ENCODE data around the gene ADAM12.

Gene ADAM12

GRCh38 chr10:126140746-126141273 is 247.5 kb downstream of the ADAM12 start:
- H3K4me3 ChIP-seq (ENCODE audit: low read length in 2 of 2): no peak overlapping the region
- H3K27ac ChIP-seq (ENCODE audit: low read length): no peak overlapping the region
- no peaks in the 10 kb centered on the region for H3K36me3 ChIP-seq (ENCODE audit: control insufficient read depth in 2 of 2, insufficient read depth in 2 of 2, low read length in 2 of 2)
- H3K4me1 ChIP-seq (ENCODE audit: control insufficient read depth, insufficient read depth, low read length): no peaks in the 10 kb centered on the region
- no peaks in the 10 kb centered on the region for H3K9me3 ChIP-seq (ENCODE audit: control insufficient read depth in 2 of 2, low read length in 2 of 2)
- no peak overlapping the region for H3K9ac ChIP-seq (ENCODE audit: low read length in 2 of 2)
- H3K27me3 ChIP-seq (ENCODE audit: control insufficient read depth in 1 of 2, insufficient read depth in 2 of 2, low read length in 2 of 2): no peaks in the 10 kb centered on the region

GRCh38 chr10:126137562-126138221 is 250.6 kb downstream of the ADAM12 start:
- no peak overlapping the region for H3K4me3 ChIP-seq (ENCODE audit: low read length in 2 of 2)
- H3K9me3 ChIP-seq (ENCODE audit: control insufficient read depth in 2 of 2, low read length in 2 of 2): no peaks in the 10 kb centered on the region
- no peak overlapping the region for H3K9ac ChIP-seq (ENCODE audit: low read length in 2 of 2)
- no peaks in the 10 kb centered on the region for H3K4me1 ChIP-seq (ENCODE audit: control insufficient read depth, insufficient read depth, low read length)
- no peaks in the 10 kb centered on the region for H3K27me3 ChIP-seq (ENCODE audit: control insufficient read depth in 1 of 2, insufficient read depth in 2 of 2, low read length in 2 of 2)
- no peaks in the 10 kb centered on the region for H3K36me3 ChIP-seq (ENCODE audit: control insufficient read depth in 2 of 2, insufficient read depth in 2 of 2, low read length in 2 of 2)
- H3K27ac ChIP-seq (ENCODE audit: low read length): no peak overlapping the region

GRCh38 chr10:126135941-126136595 is 252.2 kb downstream of the ADAM12 start:
- Histone ChIP-seq H3K9ac (ENCODE audit: low read length in 2 of 2) (no peak overlapping the region), H3K27me3 (ENCODE audit: control insufficient read depth in 1 of 2, insufficient read depth in 2 of 2, low read length in 2 of 2) (no peaks in the 10 kb centered on the region), H3K27ac (ENCODE audit: low read length) (no peak overlapping the region), H3K4me3 (ENCODE audit: low read length in 2 of 2) (no peak overlapping the region), H3K9me3 (ENCODE audit: control insufficient read depth in 2 of 2, low read length in 2 of 2) (no peaks in the 10 kb centered on the region), H3K36me3 (ENCODE audit: control insufficient read depth in 2 of 2, insufficient read depth in 2 of 2, low read length in 2 of 2) (no peaks in the 10 kb centered on the region), H3K4me1 (ENCODE audit: control insufficient read depth, insufficient read depth, low read length) (no peaks in the 10 kb centered on the region)

- Histone ChIP-seq H3K4me1 (ENCODE audit: control insufficient read depth, insufficient read depth, low read length) (no peaks in the 10 kb centered on the region), H3K27ac (ENCODE audit: low read length) (no peak overlapping the region), H3K36me3 (ENCODE audit: control insufficient read depth in 2 of 2, insufficient read depth in 2 of 2, low read length in 2 of 2) (no peaks in the 10 kb centered on the region), H3K27me3 (ENCODE audit: control insufficient read depth in 1 of 2, insufficient read depth in 2 of 2, low read length in 2 of 2) (no peaks in the 10 kb centered on the region), H3K9me3 (ENCODE audit: control insufficient read depth in 2 of 2, low read length in 2 of 2) (no peaks in the 10 kb centered on the region), H3K9ac (ENCODE audit: low read length in 2 of 2) (no peak overlapping the region), H3K4me3 (ENCODE audit: low read length in 2 of 2) (no peak overlapping the region)
Observed at GRCh38 chr10:126135177-126135576, 253.1 kb downstream of the ADAM12 start.

- H3K4me3 ChIP-seq (ENCODE audit: low read length in 2 of 2): no peak overlapping the region
- no peaks in the 10 kb centered on the region for H3K4me1 ChIP-seq (ENCODE audit: control insufficient read depth, insufficient read depth, low read length)
Observed at GRCh38 chr10:126133906-126134656, 254.2 kb downstream of the ADAM12 start.

GRCh38 chr10:126133082-126133620 is 255.1 kb downstream of the ADAM12 start:
- Histone ChIP-seq H3K9me3 (ENCODE audit: control insufficient read depth in 2 of 2, low read length in 2 of 2) (no peaks in the 10 kb centered on the region), H3K36me3 (ENCODE audit: control insufficient read depth in 2 of 2, insufficient read depth in 2 of 2, low read length in 2 of 2) (no peaks in the 10 kb centered on the region), H3K4me3 (ENCODE audit: low read length in 2 of 2) (no peak overlapping the region), H3K9ac (ENCODE audit: low read length in 2 of 2) (no peak overlapping the region), H3K4me1 (ENCODE audit: control insufficient read depth, insufficient read depth, low read length) (no peaks in the 10 kb centered on the region), H3K27me3 (ENCODE audit: control insufficient read depth in 1 of 2, insufficient read depth in 2 of 2, low read length in 2 of 2) (no peaks in the 10 kb centered on the region), H3K27ac (ENCODE audit: low read length) (no peak overlapping the region)

More at GRCh38 chr10:126133906-126134656, 254.2 kb downstream of the ADAM12 start:
- H3K9ac ChIP-seq (ENCODE audit: low read length in 2 of 2): no peak overlapping the region
- no peaks in the 10 kb centered on the region for H3K36me3 ChIP-seq (ENCODE audit: control insufficient read depth in 2 of 2, insufficient read depth in 2 of 2, low read length in 2 of 2)
- H3K9me3 ChIP-seq (ENCODE audit: control insufficient read depth in 2 of 2, low read length in 2 of 2): no peaks in the 10 kb centered on the region
- H3K27ac ChIP-seq (ENCODE audit: low read length): no peak overlapping the region
- no peaks in the 10 kb centered on the region for H3K27me3 ChIP-seq (ENCODE audit: control insufficient read depth in 1 of 2, insufficient read depth in 2 of 2, low read length in 2 of 2)

GRCh38 chr10:126131341-126131740 is 256.9 kb downstream of the ADAM12 start:
- H3K9me3 ChIP-seq (ENCODE audit: control insufficient read depth in 2 of 2, low read length in 2 of 2): no peaks in the 10 kb centered on the region
- no peak overlapping the region for H3K4me3 ChIP-seq (ENCODE audit: low read length in 2 of 2)
- no peak overlapping the region for H3K9ac ChIP-seq (ENCODE audit: low read length in 2 of 2)
- no peaks in the 10 kb centered on the region for H3K4me1 ChIP-seq (ENCODE audit: control insufficient read depth, insufficient read depth, low read length)
- H3K27ac ChIP-seq (ENCODE audit: low read length): no peak overlapping the region
- H3K36me3 ChIP-seq (ENCODE audit: control insufficient read depth in 2 of 2, insufficient read depth in 2 of 2, low read length in 2 of 2): no peaks in the 10 kb centered on the region
- no peaks in the 10 kb centered on the region for H3K27me3 ChIP-seq (ENCODE audit: control insufficient read depth in 1 of 2, insufficient read depth in 2 of 2, low read length in 2 of 2)

- H3K27me3 ChIP-seq (ENCODE audit: control insufficient read depth in 1 of 2, insufficient read depth in 2 of 2, low read length in 2 of 2): no peaks in the 10 kb centered on the region
- no peaks in the 10 kb centered on the region for H3K9me3 ChIP-seq (ENCODE audit: control insufficient read depth in 2 of 2, low read length in 2 of 2)
- no peak overlapping the region for H3K9ac ChIP-seq (ENCODE audit: low read length in 2 of 2)
- H3K4me3 ChIP-seq (ENCODE audit: low read length in 2 of 2): no peak overlapping the region
- no peaks in the 10 kb centered on the region for H3K36me3 ChIP-seq (ENCODE audit: control insufficient read depth in 2 of 2, insufficient read depth in 2 of 2, low read length in 2 of 2)
- H3K27ac ChIP-seq (ENCODE audit: low read length): no peak overlapping the region
- no peaks in the 10 kb centered on the region for H3K4me1 ChIP-seq (ENCODE audit: control insufficient read depth, insufficient read depth, low read length)
Observed at GRCh38 chr10:126130271-126130710, 258.0 kb downstream of the ADAM12 start.

- Histone ChIP-seq H3K27ac (ENCODE audit: low read length) (no peak overlapping the region), H3K4me3 (ENCODE audit: low read length in 2 of 2) (no peak overlapping the region), H3K9me3 (ENCODE audit: control insufficient read depth in 2 of 2, low read length in 2 of 2) (no peaks in the 10 kb centered on the region), H3K4me1 (ENCODE audit: control insufficient read depth, insufficient read depth, low read length) (no peaks in the 10 kb centered on the region), H3K9ac (ENCODE audit: low read length in 2 of 2) (no peak overlapping the region), H3K27me3 (ENCODE audit: control insufficient read depth in 1 of 2, insufficient read depth in 2 of 2, low read length in 2 of 2) (no peaks in the 10 kb centered on the region), H3K36me3 (ENCODE audit: control insufficient read depth in 2 of 2, insufficient read depth in 2 of 2, low read length in 2 of 2) (no peaks in the 10 kb centered on the region)
Observed at GRCh38 chr10:126129026-126129425, 259.3 kb downstream of the ADAM12 start.

- H3K36me3 ChIP-seq (ENCODE audit: control insufficient read depth in 2 of 2, insufficient read depth in 2 of 2, low read length in 2 of 2): no peaks in the 10 kb centered on the region
- H3K9ac ChIP-seq (ENCODE audit: low read length in 2 of 2): no peak overlapping the region
- H3K4me3 ChIP-seq (ENCODE audit: low read length in 2 of 2): no peak overlapping the region
- H3K27ac ChIP-seq (ENCODE audit: low read length): no peak overlapping the region
- no peaks in the 10 kb centered on the region for H3K27me3 ChIP-seq (ENCODE audit: control insufficient read depth in 1 of 2, insufficient read depth in 2 of 2, low read length in 2 of 2)
- no peaks in the 10 kb centered on the region for H3K9me3 ChIP-seq (ENCODE audit: control insufficient read depth in 2 of 2, low read length in 2 of 2)
- no peaks in the 10 kb centered on the region for H3K4me1 ChIP-seq (ENCODE audit: control insufficient read depth, insufficient read depth, low read length)
Observed at GRCh38 chr10:126128581-126128980, 259.7 kb downstream of the ADAM12 start.

Measured in stomach smooth muscle (tissue), 2 donors.